K562 (cell line): ENCODE data around the gene PTPRT. TPM values are rescaled to one million over a fixed set of nuclear protein-coding genes. Genes with fewer than 3 reads are reported as not detected.

ENCODE experiments used
- ATAC-seq: fragments of 200-7000 bp; cut with Tn5 transposase; 3 replicates; pipeline ENCODE4 v1.9.1; 2020; ENCODE audit warnings: moderate library complexity
- BruUV-seq: library from RNA; stranded (reverse); fragments of 400-500 nt; replicated peaks from 2 replicates; lab custom pipeline; 2021; lab: Mats Ljungman, UMichigan
- CTCF ChIA-PET: fragments of 300-600 bp; formaldehyde crosslinking; extraction: SDS; loops from one replicate; lab custom pipeline; 2021; ENCODE audit warnings: low intra/inter-chr PET ratio; lab: Yijun Ruan, JAX
- POLR2A ChIA-PET: fragments of 300-600, 350-650 bp; sonication (Branson Sonifier 250); formaldehyde crosslinking; extraction: SDS; loops from one replicate; lab custom pipeline; 2021; ENCODE audit warnings: antibody characterized with exemption, inconsistent platforms; lab: Yijun Ruan, JAX
- DNase-seq, 4 experiments: peaks; one replicate each; pipeline versions ENCODE4 v3.0.0 to v3.0.0-alpha.2; 2011 to 2018; ENCODE audit warnings: low spot score in 3 of 4, mixed read lengths in 3 of 4; ENCODE audit errors: extremely low read depth in 1 of 4
- FAIRE-seq: peaks from 2 replicates; lab custom pipeline; 2011; peaks lifted over from hg19 to GRCh38; lab: Jason Lieb, UNC
- H2AFZ ChIP-seq: 2 replicates; pipeline ENCODE4 v1.6.0; 2011; ENCODE audit warnings: low read depth, low read length, control low read depth, inconsistent platforms
- H3K27ac ChIP-seq: fragments of 200-600 bp; 3 replicates; pipeline ENCODE4 v1.8.0; 2011; ENCODE audit warnings: low read depth, mild to moderate bottlenecking, control low read depth, inconsistent platforms, low read length, moderate library complexity, mixed read lengths; ENCODE audit errors: extremely low read depth
- H3K27me3 ChIP-seq, 2 experiments: fragments of 300-600 bp in 1 of 2; 2 replicates in 1 of 2; 3 replicates in 1 of 2; pipeline versions ENCODE4 v1.6.0 to v1.8.0; 2011; ENCODE audit warnings: inconsistent platforms in 2 of 2, low read length in 2 of 2, mild to moderate bottlenecking in 1 of 2, mixed read lengths in 1 of 2, moderate library complexity in 1 of 2; ENCODE audit not compliant: control insufficient read depth in 2 of 2, insufficient read depth in 2 of 2
- H3K36me3 ChIP-seq: fragments of 300-600 bp; 3 replicates; pipeline ENCODE4 v1.8.0; 2011; ENCODE audit warnings: mild to moderate bottlenecking, low read length, inconsistent platforms; ENCODE audit not compliant: control insufficient read depth, insufficient read depth
- H3K4me1 ChIP-seq, 2 experiments: fragments of 200-600 bp in 1 of 2; replicated peaks in 1 of 2; 2 replicates in 1 of 2; 3 replicates in 1 of 2; pipeline versions ENCODE4 v1.5.1 to v1.8.0; 2011; ENCODE audit warnings: inconsistent platforms in 2 of 2, low read length in 2 of 2, mild to moderate bottlenecking in 1 of 2, mixed read lengths in 1 of 2, moderate library complexity in 1 of 2; ENCODE audit not compliant: control insufficient read depth in 2 of 2, insufficient read depth in 2 of 2
- H3K4me2 ChIP-seq: 2 replicates; pipeline ENCODE4 v1.6.1; 2011; ENCODE audit warnings: low read length, control low read depth, inconsistent platforms, mixed read lengths; ENCODE audit not compliant: insufficient read depth
- H3K4me3 ChIP-seq: fragments of 200-600 bp; sonication (generic), shearing (Covaris generic); 2 replicates; pipeline ENCODE4 v1.5.1; 2016; ENCODE audit warnings: control low read depth, inconsistent platforms
- H3K79me2 ChIP-seq: fragments of 200-600 bp; 3 replicates; pipeline ENCODE4 v1.8.0; 2011; ENCODE audit warnings: low read length, inconsistent platforms; ENCODE audit not compliant: control insufficient read depth, insufficient read depth
- H3K9ac ChIP-seq, 2 experiments: 2 replicates each; pipeline versions ENCODE4 v1.6.0 to v1.6.1; 2011; ENCODE audit warnings: low read depth in 2 of 2, low read length in 2 of 2, control low read depth in 1 of 2, inconsistent platforms in 1 of 2, mild to moderate bottlenecking in 1 of 2, mixed read lengths in 1 of 2; ENCODE audit not compliant: insufficient read depth in 1 of 2
- H3K9me1 ChIP-seq: one replicate; pipeline ENCODE4 v1.6.0; 2011; ENCODE audit warnings: inconsistent platforms, mild to moderate bottlenecking, low read length, moderate library complexity; ENCODE audit not compliant: control insufficient read depth, insufficient read depth
- H3K9me3 ChIP-seq: replicated peaks from 2 replicates; pipeline ENCODE4 v1.5.1; 2011; ENCODE audit warnings: low read depth, low read length, inconsistent platforms; ENCODE audit not compliant: control insufficient read depth, insufficient read depth
- H4K20me1 ChIP-seq: replicated peaks from 2 replicates; pipeline ENCODE4 v1.6.1; 2011; ENCODE audit warnings: low read length, inconsistent platforms, mixed read lengths; ENCODE audit not compliant: control insufficient read depth, insufficient read depth
- CEBPB ChIP-seq: fragments of 450-650 bp; IDR thresholded peaks from 2 replicates; pipeline ENCODE4 v1.6.1; 2016; ENCODE audit warnings: missing genetic modification characterization, missing compliant biosample characterization
- CREBBP ChIP-seq: IDR thresholded peaks from one replicate; pipeline ENCODE4 v1.6.1; 2012; ENCODE audit warnings: low read depth, mild to moderate bottlenecking, control low read depth, inconsistent platforms, low read length
- HMG20A ChIP-seq: fragments of 450-650 bp; formaldehyde crosslinking; conservative IDR thresholded peaks from 2 replicates; pipeline ENCODE4 v1.4.0; 2020; ENCODE audit warnings: mild to moderate bottlenecking, mixed read lengths
- RBBP5 ChIP-seq: fragments of 200-600 bp; sonication (generic); IDR thresholded peaks from 2 replicates; pipeline ENCODE4 v1.6.1; 2012; ENCODE audit warnings: borderline replicate concordance, mild to moderate bottlenecking, low read length, control low read depth, inconsistent platforms; ENCODE audit not compliant: insufficient read depth, poor library complexity, severe bottlenecking
- RCOR1 ChIP-seq, 2 experiments: IDR thresholded peaks; 2 replicates each; pipeline ENCODE4 v1.6.1; 2012; ENCODE audit warnings: low read depth in 2 of 2, low read length in 2 of 2, borderline replicate concordance in 1 of 2, improper control_type of control experiment in 1 of 2
- U2AF1 ChIP-seq: fragments of 200-400 bp; formaldehyde crosslinking; optimal IDR thresholded peaks from 2 replicates; pipeline ENCODE3; 2017; ENCODE audit warnings: mild to moderate bottlenecking, low read depth, low read length, moderate library complexity
- ZFPM2 ChIP-seq: fragments of 250-450 bp; sonication (Bioruptor Pico); IDR thresholded peaks from 2 replicates; pipeline ENCODE4 v1.5.1; 2022; ENCODE audit warnings: mild to moderate bottlenecking
- WGBS: fragments of 100-300 bp; shearing (Covaris generic); methylation state at CpG from one replicate; pipeline ENCODE4 v1.1.6; 2016; ENCODE audit warnings: low coverage, mixed read lengths; ENCODE audit not compliant: insufficient coverage; ENCODE audit errors: missing lambda C conversion rate; 5-methylcytosine and 5-hydroxymethylcytosine counted together
- in situ Hi-C: fragments of 300-500 bp; cut with MboI; formaldehyde crosslinking; loops from 4 replicates; pipeline ENCODE4 v1.15.0; 2018; ENCODE audit warnings: inconsistent platforms, mixed read lengths
- intact Hi-C: fragments of 100-400 bp; cut with micrococcal nuclease; formaldehyde crosslinking; loops from 2 replicates; pipeline ENCODE4 v1.14.2; 2022
- polyA plus RNA-seq, 8 experiments: library from polyadenylated mRNA; depleted of rRNA in 4 of 8; stranded (reverse) in 5 of 8; unstranded in 3 of 8; fragments of >200 nt; fragmentation: Nextera tagmentation in 2 of 8; fragmentation: Illumina TruSeq in 1 of 8; extraction: Ambion mirVana in 2 of 8; extraction: Trizol in 1 of 8; gene quantifications; 2 replicates each; pipeline versions ENCODE4 v1.2.1 to v1.2.3, GENCODE V29; 2011 to 2014; ENCODE audit warnings: inconsistent platforms in 1 of 8, missing spikeins in 1 of 8
- total RNA-seq, 7 experiments: library from RNA; depleted of rRNA in 6 of 7; stranded (reverse); fragments of >200 nt in 6 of 7; fragmentation: Illumina TruSeq in 2 of 7; extraction: Trizol in 2 of 7; gene quantifications; 2 replicates each; pipeline versions ENCODE4 v1.2.1 to v1.2.3, GENCODE V29; 2011 to 2021; ENCODE audit warnings: low replicate concordance in 1 of 7
- TF ChIP-seq, protein P1 (sequence below): fragments of 250-450 bp; sonication (Bioruptor Pico); IDR thresholded peaks from 2 replicates; pipeline ENCODE4 v1.8.0; 2022; ENCODE audit warnings: moderate library complexity, mild to moderate bottlenecking, inconsistent platforms
- TF ChIP-seq, protein P2 (sequence below): sonication (generic); formaldehyde crosslinking; IDR thresholded peaks from 2 replicates; pipeline ENCODE4 v1.8.0; 2023; ENCODE audit warnings: missing genetic modification reagents, mild to moderate bottlenecking, borderline replicate concordance

Gene PTPRT
- total and polyA plus RNA-seq, 9 of the 15 experiments (the other 6 are each of a cell fraction or from before 2014, with no cell fraction given): not detected

DNA sequence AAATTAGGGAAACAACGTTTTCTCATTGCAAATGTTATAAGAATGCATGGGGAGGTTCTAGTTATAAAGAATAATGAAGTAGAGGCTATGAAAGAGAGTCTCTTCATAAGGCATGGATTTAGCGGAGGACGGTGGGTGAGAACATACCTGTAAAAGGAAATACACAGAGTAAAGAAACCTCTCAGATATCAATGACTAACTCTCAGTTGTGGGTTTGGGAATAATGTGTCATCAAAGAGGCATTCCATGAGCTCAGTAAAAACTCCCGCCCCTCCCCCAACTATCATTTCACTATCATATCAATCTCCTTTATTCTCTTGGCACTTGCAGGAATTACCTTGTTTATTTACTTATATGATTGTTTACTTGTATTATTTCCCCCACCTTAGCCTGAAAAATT, 695.4 kb downstream of the PTPRT start:
- TF ChIP-seq RBBP5 (no peak), CEBPB (no peak), U2AF1 (no peak), HMG20A (CRISPR knock-in tag) (no peak), CREBBP (no peak), ZFPM2 (CRISPR knock-in tag) (no peak), RCOR1 (IDR thresholded peaks at IDR 0.05; ENCODE audit: borderline replicate concordance in 1 of 2, low read depth in 2 of 2, low read length in 2 of 2) (no peak)
- TF ChIP-seq, protein P1, sequence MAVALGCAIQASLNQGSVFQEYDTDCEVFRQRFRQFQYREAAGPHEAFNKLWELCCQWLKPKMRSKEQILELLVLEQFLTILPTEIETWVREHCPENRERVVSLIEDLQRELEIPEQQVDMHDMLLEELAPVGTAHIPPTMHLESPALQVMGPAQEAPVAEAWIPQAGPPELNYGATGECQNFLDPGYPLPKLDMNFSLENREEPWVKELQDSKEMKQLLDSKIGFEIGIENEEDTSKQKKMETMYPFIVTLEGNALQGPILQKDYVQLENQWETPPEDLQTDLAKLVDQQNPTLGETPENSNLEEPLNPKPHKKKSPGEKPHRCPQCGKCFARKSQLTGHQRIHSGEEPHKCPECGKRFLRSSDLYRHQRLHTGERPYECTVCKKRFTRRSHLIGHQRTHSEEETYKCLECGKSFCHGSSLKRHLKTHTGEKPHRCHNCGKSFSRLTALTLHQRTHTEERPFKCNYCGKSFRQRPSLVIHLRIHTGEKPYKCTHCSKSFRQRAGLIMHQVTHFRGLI (CRISPR knock-in tag): no peak
- TF ChIP-seq, protein P2, sequence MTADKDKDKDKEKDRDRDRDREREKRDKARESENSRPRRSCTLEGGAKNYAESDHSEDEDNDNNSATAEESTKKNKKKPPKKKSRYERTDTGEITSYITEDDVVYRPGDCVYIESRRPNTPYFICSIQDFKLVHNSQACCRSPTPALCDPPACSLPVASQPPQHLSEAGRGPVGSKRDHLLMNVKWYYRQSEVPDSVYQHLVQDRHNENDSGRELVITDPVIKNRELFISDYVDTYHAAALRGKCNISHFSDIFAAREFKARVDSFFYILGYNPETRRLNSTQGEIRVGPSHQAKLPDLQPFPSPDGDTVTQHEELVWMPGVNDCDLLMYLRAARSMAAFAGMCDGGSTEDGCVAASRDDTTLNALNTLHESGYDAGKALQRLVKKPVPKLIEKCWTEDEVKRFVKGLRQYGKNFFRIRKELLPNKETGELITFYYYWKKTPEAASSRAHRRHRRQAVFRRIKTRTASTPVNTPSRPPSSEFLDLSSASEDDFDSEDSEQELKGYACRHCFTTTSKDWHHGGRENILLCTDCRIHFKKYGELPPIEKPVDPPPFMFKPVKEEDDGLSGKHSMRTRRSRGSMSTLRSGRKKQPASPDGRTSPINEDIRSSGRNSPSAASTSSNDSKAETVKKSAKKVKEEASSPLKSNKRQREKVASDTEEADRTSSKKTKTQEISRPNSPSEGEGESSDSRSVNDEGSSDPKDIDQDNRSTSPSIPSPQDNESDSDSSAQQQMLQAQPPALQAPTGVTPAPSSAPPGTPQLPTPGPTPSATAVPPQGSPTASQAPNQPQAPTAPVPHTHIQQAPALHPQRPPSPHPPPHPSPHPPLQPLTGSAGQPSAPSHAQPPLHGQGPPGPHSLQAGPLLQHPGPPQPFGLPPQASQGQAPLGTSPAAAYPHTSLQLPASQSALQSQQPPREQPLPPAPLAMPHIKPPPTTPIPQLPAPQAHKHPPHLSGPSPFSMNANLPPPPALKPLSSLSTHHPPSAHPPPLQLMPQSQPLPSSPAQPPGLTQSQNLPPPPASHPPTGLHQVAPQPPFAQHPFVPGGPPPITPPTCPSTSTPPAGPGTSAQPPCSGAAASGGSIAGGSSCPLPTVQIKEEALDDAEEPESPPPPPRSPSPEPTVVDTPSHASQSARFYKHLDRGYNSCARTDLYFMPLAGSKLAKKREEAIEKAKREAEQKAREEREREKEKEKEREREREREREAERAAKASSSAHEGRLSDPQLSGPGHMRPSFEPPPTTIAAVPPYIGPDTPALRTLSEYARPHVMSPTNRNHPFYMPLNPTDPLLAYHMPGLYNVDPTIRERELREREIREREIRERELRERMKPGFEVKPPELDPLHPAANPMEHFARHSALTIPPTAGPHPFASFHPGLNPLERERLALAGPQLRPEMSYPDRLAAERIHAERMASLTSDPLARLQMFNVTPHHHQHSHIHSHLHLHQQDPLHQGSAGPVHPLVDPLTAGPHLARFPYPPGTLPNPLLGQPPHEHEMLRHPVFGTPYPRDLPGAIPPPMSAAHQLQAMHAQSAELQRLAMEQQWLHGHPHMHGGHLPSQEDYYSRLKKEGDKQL (CRISPR knock-in tag): no peak
- Histone ChIP-seq H3K27me3 (no peaks in the 10 kb centered on the region), H2AFZ (no peak overlapping the region), H3K9ac (no peak overlapping the region), H3K27ac (no peak overlapping the region), H3K4me1 (no peaks in the 10 kb centered on the region), H3K36me3 (no peaks in the 10 kb centered on the region), H4K20me1 (no peaks in the 10 kb centered on the region), H3K4me2 (no peak overlapping the region), H3K4me3 (no peak overlapping the region), H3K9me1 (no peaks in the 10 kb centered on the region), H3K9me3 (no peaks in the 10 kb centered on the region), H3K79me2 (no peaks in the 10 kb centered on the region)
- FAIRE-seq (no peak), DNase-seq (no peak), ATAC-seq (no peak)
- ChIA-PET CTCF (no interaction called here), POLR2A (no interaction called here)
- WGBS: 4% methylated on average over 4 of the region's 4 CpGs
- in situ Hi-C loops (no loop called here), intact Hi-C loops (no loop called here)
- no TSS peak for BruUV-seq
